Stimulated activated CD4-positive, alpha-beta T cell treated with anti-CD3 and anti-CD28 coated beads, Interleukin-4, amount 100 ng/mL, for 1 hour (primary cell): ENCODE results near the gene PRSS48.
"Not testable (repeated sequence)": the region's sequence is repeated elsewhere in the genome, so short reads cannot be mapped to it uniquely, and the experiment has no call there.

Experiments used
- DNase-seq: peaks from one replicate; pipeline ENCODE4 v3.0.0-alpha.2; 2020

Gene PRSS48, protein sequence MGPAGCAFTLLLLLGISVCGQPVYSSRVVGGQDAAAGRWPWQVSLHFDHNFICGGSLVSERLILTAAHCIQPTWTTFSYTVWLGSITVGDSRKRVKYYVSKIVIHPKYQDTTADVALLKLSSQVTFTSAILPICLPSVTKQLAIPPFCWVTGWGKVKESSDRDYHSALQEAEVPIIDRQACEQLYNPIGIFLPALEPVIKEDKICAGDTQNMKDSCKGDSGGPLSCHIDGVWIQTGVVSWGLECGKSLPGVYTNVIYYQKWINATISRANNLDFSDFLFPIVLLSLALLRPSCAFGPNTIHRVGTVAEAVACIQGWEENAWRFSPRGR

DNA sequence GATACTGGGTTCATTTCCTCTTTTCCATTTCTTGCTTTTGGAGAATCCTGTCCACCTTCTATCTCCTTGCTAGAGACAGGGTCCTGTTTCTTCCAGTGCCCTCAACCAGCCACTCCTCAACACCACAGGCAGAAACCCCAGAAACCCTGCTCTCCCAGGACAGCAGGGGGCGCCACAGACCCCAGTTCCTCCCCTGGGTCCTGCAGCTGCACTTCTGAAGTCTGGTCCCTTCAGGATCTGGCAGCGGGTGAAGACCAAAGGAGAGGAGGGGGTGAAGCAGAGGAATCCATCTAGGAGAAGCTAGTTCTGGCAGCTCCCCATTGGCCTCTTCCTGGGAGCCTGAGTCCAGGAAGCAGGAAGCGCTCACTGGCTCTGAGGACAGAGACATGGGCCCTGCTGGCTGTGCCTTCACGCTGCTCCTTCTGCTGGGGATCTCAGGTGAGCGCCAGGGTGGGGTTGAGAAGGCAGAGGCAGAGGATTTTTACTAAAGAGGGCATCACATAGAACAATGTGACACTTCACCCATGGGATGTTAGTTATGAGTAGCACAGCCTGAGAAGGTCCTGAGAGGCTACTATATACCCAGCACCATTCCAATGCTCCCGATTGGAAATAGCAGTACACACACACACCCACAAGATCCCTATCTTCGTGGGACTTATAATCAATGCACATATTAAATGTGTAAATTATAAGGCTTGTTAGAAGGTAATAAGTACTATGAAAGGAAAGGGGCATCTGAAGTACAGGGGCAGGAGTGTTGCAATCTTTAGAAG is at the start of gene PRSS48:
PRSS48 (plus strand) TSS at position 375 of the 776 bp plus-strand sequence; CDS start at position 387, 12 bp downstream.
- DNase-seq = peak; percentile 39

DNA sequence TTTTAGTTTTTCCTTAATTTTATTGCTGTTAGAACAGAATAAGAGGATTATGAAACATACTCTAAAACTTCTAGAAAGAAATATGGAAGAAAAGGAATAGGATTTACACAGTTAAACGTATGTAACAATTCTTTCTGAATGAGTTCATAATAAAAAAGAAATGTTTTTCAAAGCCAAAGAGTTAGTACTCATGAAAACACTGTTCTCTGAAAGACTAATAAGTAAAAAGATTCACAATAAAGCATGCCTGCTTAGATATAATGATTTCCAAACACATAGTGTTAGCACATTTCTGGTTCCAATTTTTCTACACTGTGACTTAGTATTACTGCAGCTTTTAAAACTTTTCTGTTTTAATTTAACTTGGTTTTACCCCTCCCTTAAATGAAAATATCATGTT is 49.8 kb upstream of the PRSS48 start:
- no peak for DNase-seq

DNA sequence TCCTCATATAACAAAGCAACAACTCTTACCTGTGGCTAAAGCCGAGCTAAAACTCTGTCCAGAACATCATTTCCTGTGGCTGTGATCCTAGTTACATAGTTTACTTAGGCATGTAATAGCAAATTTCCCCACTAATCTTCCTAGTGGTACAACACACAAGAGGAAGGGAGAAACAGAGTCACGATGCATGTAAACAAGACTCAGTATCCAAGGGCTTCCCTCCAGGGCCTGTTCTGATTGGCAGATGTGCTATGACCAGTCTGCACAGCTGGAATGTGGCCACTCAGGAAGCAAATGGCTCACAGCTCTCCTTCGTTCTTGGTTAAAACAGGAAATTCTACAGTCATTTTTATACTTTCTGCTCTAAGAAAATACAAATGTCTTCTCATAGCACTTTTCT is 49.2 kb upstream of the PRSS48 start:
- no peak for DNase-seq

DNA sequence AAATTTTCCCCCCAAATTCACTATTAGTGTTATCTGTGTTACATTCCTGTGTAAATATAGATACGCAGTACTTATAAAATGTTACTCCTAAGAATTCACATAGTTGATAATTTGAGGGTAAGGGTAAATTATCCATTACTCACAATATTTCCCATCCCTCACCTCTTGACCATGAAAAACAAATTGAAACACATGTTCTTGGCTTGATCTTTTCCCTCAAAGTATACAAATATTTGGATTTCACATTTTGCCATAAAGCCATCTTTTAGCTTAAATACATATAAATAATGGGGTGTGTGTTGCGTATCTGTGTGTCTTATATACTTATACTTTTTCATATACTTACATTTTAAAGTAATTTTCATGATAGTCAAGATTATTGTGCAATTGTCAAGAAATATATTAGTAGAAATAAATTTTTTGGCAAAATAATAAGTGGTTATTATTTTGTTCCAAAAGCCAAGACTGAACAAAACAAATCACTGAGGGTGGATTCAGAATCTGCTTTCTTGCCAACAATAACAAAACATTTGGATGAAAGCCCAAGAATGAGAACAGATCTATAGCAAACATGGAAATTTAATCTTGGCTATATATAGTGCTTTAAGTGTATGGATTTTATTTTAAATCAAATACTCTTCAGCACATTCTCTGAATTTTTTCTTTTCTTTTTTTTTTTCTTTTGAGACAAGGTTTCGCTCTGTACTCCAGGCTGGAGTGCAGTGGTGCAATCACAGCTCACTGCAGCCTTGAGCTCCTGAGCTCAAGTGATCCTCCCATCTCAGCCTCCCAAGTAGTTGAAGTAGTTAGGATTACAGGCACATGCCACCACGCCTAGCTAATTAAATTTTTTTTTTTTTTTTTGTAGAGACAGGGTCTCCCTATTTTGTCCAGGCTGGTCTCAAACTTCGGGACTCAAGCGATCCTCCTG is 48.5 kb upstream of the PRSS48 start:
- no peak for DNase-seq

DNA sequence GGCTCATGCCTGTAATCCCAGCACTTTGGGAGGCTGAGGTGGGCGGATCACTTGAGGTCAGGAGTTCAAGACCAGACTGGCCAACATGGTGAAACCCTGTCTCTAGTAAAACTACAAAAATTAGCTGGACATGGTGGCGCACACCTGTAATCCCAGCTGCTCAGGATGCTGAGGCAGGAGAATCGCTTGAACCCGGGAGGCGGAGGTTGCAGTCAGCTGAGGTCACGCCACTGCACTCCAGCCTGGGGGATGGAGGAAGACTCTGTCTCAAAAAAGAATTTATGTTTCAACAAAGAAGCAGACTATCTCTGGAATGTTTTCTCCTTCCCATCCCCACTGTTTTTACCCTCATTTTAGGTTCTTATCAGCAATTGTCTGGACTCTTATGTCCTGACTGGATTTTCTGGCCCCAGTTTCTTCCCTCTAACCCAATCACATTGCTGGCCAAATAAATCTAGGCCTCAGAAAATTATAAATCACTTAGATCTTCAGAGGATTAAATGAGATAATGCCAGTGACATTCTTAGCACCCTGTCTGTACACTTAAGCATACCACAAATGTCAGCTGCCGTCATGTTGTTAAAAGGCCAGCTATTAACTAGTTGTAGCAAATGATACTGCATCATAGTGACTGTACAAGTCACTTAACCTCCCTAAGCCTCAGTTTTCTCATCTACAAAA is 44.9 kb upstream of the PRSS48 start:
- DNase-seq = no peak

DNA sequence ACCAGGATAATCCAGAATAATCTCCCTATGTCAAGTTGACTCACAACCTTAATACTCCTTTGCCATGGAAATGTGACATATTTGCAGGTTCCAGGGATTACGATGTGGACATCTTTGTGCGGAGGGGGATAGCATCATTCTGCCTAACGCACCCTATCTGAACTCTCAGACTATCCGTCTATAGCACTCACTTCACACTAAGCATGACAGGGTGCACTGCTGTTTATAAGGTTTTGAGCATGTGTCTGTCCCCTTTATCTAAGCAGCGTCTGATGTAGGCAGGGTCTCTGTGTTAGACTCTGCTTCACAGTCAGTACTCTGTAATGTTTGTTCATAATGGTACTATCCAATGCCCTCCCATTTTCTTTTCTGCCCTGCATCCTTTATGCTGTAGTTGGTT is 43.4 kb upstream of the PRSS48 start:
- no peak for DNase-seq

DNA sequence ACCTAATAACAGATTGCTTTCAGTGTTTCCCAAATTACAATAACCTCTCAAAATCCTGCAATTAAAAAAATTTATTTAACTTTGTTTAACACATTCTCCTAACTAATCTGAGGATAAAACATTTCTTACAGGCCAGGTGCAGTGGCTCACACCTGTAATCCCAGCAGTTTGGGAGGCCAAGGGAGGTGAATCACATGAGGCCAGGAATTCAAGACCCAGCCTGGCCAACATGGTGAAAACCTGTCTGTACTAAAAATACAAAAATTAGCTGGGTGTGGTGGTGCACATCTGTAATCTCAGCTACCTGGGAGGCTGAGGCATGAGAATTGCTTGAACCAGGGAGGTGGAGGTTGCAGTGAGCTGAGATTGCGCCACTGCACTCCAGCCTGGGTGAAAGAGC is 41.6 kb upstream of the PRSS48 start:
- DNase-seq = not testable (repeated sequence)

DNA sequence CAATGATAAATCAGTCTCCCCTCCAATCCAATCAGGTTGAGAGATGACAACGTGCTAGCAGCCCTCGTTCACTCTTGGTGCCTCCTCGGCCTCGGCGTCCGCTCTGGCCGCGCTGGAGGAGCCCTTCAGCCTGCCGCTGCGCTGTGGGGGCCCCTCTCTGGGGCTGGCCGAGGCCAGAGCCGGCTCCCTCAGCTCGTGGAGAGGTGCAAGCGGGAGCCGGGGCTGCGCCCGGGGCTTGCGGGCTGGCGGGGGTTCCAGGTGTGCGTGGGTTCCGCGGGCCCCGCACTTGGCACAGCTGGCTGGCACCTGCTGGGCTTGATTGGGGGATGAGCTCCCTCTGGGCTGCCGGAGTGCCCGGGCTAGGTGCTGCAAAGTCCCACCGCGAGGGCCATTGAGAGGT is 40.9 kb upstream of the PRSS48 start:
- no peak for DNase-seq

DNA sequence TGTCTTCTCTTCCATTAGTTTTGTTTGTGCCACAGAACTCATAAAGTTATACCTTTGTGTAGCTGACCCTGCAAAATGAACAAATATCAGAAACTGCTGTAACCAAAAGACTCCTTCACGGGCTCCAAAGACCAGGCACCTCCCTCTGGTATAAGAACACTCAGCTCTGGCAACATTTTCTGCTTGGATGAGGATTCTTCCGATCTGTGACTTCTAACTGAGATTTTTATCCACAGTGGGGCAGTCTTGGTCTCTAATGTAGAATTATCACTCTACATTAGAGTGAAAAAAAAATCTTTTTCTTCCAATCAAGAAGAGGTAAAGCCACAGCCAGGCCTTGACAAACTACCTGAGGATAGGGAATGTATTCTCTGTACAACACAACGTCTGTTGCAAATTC is 38.5 kb upstream of the PRSS48 start:
- no peak for DNase-seq

DNA sequence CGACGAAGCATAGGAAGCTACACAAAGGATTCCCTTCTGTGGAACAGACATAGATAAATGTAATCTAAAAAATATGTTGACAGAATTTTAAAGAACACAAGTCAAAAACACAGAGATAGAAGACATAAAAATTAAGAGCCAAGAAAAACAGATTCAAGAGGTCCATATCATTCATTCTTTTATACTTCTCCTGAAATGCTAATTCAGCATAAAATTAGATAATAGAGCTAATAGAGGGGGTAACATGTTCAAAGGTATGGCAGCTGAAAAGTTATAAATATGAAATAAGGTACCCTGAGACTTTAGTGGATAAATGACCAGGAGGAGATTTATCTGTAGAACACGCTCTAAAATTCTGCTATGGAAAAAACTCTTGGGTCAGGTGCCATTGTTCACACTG is 37.4 kb upstream of the PRSS48 start:
- no peak for DNase-seq

DNA sequence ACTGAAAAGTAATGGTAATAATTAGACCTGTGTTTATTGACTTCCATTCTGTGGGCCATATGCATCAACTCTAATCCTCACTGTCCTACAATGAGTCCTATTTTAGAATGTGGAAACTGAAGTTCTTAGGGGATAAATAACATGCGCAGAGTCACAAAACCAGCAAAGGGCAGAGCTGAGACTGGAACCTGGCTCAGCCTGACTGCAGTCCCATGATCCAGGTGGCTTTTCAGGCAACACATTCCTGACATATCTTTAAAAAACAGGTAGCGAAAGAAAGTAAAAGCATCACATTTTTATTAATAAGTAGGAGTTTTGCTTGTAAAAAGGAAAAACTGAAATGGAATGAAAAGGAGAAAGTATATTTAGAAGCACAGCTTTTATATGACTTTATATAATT is 34.7 kb upstream of the PRSS48 start:
- DNase-seq = no peak

DNA sequence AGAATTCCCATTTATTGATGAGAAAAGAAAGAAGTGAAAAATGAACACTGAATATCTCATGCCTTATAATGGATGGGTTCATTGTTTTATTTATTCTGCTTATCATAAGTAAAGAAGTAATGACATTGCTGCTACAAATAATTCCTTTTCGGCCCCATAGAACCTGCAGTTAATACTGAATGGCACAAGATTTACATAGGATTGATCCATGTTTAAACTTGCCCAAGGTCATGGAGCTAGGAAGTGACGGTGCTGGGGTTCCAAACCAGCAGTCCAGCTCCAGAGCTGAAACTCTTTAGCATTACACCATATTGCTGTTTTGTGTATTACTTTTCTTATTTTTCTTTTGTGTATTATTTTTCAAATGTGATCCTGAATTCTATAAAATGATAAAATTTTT is 30.2 kb upstream of the PRSS48 start:
- no peak for DNase-seq

DNA sequence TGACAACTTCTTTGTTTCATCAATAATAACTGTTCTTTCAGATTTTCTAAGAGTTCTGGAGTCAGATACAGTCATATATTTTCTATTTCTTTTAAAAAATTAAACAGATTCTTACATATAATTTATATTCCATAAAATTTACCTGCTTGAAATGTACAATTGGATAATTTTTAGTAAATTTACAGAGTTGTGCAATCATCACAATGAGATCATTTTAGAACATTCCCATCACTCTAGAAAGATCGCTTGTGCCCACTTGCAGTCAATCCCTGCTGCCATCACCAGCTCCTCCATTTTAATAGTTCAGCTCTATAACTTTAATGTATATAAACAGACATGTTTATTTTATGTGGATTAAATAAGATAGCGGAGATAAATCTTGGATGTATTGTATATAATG is 29.6 kb upstream of the PRSS48 start:
- DNase-seq = no peak

DNA sequence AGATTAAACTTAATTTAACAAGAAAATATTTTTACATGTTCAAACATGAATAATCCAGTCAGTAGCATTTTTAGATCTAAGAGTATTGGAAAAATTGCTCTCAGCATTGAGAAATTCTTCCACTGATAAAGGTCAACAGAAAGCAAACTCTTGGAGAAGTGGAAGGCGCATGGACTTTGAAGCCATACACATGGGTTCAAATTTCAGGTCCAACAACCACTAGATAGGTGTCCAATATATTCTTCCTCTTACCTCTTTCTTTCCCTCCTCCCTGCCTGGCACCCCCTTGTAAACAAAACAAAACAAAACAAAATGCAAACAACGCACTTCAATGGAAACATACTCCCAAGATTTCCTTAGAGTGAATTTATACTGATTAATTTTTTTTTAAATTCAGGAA is 28.4 kb upstream of the PRSS48 start:
- DNase-seq = no peak

DNA sequence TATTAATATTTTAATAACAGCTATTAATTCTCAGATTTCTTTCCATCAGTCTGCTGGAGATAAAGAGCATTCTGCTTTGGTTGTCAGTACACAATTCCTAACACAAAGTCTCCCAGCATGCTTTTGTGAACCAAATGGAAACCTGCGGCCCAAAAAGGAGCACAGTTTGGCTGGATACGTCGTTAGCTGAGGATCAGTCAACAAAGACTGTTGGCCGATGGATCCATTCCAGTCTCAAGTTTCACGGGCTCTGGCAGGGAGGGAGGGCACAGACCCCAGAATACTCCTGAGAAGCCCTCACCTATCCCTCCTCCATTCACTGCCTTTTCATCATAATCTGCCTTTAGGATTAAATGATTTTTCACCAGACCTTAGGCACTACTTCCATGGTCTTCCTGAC is 26.3 kb upstream of the PRSS48 start:
- no peak for DNase-seq

DNA sequence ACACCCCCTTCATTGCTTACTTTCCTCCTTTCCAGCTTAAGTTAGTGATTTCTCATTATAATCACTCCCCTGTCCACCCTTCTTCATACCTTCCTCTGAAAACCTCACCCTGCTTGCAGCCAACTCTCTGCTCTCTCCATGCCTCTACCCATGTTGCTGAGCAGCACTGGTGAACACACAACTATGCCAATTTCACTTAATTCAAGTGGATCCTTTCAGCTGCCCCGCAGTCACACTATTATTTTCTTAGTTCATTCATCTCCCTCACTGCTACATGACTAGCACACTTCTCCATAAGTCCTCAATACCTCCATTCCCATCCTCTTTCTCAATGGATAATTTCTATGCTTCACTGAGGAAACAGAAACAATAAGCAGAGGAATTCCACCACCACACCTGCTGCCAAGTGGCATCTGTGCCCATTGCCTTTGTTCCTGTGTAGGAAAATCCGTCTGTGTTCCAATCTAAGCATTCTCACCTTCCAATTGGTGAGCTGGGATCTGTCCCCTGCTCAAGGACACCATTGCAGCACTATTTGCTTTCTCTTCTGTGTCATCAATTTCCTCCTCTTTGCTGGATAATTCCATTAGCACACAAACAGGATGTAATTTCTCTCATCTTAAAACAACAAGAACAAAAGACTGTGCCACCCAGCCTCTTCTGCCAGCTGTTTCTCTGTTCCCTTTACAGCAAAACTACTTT is 25.2 kb upstream of the PRSS48 start:
- DNase-seq = no peak

DNA sequence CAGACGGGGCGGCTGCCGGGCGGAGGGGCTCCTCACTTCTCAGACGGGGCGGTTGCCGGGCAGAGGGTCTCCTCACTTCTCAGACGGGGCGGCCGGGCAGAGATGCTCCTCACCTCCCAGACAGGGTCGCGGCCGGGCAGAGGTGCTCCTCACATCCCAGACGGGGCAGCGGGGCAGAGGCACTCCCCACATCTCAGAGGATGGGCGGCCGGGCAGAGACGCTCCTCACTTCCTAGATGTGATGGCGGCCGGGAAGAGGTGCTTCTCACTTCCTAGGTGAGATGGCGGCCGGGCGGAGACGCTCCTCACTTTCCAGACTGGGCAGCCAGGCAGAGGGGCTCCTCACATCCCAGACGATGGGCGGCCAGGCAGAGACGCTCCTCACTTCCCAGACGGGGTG is 21.7 kb upstream of the PRSS48 start:
- not testable (repeated sequence) for DNase-seq

DNA sequence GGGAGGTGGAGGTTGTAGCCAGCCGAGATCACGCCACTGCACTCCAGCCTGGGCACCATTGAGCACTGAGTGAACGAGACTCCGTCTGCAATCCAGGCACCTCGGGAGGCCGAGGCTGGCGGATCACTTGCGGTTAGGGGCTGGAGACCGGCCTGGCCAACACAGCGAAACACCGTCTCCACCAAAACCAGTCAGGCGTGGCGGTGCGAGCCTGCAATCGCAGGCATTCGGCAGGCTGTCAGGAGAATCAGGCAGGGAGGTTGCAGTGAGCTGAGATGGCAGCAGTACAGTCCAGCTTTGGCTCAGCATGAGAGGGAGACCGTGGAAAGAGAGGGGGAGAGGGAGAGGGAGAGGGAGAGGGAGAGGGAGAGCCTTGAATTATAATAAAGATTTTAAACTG is 21.3 kb upstream of the PRSS48 start:
- not testable (repeated sequence) for DNase-seq

DNA sequence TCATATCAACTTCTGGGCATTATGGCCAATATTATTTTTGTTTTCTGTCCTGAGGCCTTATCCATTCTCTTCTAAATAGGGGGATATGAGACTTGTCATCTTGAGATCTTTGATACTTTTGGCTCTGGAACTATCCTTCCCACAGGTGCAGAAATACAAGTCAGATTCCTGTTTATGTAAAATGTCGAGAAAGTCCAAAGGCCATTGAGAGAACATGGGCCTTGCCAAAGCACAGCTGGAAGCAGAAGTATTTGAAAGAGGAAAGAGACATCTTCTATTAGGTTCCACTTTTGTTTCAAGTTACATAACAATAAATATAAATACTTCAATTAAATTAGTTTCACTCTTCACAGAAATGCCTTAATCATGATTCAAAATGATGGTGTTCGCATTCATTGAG is 20.8 kb upstream of the PRSS48 start:
- no peak for DNase-seq

DNA sequence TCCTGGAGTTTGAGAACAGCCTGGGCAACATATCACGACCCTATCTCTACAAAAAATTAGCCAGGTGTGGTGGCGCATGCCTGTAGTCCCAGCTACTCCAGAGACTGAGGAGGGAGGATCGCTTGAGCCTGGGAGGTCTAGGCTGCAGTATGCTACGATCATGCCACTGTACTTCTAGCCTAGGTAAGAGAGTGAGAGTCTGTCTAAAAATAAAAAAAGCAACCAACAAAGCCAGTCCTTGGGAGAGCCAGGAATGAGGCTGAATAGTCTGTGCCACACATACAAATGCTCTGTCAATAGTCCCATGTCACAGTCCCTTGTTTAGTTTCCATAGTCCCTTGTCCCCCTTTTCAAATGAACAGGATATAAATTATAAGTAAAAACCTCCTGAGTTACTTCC is 19.3 kb upstream of the PRSS48 start:
- DNase-seq = no peak

DNA sequence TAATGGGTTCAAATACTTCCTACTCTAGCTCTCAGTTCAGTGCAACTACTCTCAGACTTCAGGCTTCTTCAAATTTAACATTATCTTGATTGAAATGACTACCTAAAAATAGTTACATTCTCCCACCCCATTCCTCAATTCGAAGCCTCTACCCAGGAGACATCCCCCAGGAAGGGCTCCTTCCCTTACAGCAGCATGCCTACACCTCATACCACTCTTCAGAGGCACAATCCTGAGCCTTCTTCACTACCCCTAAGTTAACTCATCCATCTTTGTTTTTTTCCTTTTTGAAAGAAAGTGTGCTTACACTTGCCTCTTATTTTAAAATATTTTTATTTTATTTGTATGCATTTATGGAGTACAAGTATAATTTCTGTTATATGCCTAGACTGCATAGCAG is 17.2 kb upstream of the PRSS48 start:
- DNase-seq = no peak

DNA sequence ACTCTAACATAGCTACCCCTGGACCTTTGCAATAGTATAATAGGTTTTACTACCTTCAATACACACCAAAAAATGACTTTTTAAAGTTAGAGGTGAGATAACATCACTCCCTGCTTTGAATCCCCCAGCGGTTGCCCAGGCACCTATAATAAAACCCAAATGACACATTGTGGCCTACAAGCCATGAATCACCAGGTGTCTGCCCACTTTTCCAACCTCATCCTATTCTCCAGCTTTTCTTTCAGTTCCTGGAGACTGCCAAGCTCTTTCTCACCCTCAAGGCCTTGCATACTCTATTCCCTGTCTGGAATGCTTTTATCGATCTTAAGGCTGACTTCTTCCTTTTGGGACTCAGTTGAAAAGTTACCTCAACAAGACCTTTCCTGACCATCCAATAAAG is 16.4 kb upstream of the PRSS48 start:
- DNase-seq = no peak
